ENCODE data around the gene IL6.
"Not testable (repeated sequence)": the region's sequence is repeated elsewhere in the genome, so short reads cannot be mapped to it uniquely, and the experiment has no call there.

Gene IL6
- long read RNA-seq, donor 1, partial matches to known transcripts, result 1,561 of 1,667 reads
- long read RNA-seq, donor 1, other reads (novel, unspliced or antisense), result 106 of 1,667 reads
- long read RNA-seq, donor 2, result 0 reads
- long read RNA-seq, donor 3, result 0 reads
- long read RNA-seq, donor 4, result 0 reads
- long read RNA-seq, donor 5, result 0 reads
- long read RNA-seq, donor 6, result 0 reads
- long read RNA-seq, donor 7, result 0 reads
- long read RNA-seq, donor 8, result 0 reads

- DNase-seq, result peak; percentile 50
These were observed at the start of gene IL6 for GRCh38 chr7:22726907-22727713. IL6 (plus strand) TSS chr7:22727200; CDS start chr7:22727263, 63 bp downstream.

DNA sequence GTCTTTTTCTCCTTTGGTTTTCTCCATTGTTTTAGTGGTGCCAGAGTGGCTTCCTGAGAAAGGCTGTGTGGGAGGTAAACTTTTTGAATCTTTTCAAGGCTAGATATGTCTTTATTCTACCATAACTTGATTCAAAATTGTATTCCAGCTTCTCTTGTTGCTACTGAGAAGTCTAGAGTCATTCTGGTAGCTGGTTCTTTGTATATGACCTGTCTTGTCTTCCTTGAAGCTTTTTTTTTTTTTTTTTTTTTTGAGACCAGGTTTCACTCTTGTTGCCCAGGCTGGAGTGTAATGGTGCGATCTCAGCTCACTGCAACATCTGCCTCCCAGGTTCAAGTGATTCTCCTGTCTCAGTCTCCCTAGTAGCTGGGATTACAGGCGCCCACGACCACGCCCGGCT is 49.7 kb upstream of the IL6 start:
- DNase-seq, result not testable (repeated sequence)

DNA sequence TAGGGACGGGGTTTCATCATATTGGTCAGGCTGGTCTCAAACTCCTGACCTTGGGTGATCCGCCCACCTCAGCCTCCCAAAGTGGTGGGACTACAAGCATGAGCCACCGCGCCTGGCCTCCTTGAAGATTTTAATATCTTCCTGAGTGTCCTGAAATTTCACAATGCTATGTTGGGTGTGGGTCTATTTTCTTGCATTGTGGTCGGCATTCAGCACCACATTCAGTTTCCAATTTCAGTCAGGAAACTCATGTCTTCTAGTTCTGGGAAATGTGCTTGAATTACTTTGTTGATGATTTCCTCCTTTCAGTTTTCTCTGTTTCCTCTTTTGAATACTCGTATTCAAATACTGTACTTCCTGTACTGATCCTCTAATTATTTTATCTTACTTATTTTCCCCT is 49.3 kb upstream of the IL6 start:
- no peak for DNase-seq

DNA sequence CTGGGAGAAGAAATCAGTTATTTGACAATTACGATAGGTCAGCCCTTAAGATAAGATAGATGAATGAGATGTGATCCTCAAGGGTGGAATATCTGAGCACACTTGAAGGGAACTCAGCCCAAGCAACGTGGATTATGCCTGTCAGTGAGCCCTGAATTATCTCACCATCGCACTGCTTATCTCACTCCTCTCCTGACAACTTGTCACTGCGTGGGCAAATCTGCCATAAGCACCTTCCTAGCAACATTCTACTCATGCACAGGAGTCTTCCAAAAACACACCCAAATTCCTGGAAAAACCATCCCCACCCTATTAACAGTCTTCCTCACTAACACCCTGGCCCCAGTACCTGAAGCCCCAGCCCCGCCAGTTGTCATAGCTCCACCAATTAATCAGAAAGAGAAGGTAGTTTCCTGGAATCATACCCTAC is 46.5 kb upstream of the IL6 start:
- no peak for DNase-seq

DNA sequence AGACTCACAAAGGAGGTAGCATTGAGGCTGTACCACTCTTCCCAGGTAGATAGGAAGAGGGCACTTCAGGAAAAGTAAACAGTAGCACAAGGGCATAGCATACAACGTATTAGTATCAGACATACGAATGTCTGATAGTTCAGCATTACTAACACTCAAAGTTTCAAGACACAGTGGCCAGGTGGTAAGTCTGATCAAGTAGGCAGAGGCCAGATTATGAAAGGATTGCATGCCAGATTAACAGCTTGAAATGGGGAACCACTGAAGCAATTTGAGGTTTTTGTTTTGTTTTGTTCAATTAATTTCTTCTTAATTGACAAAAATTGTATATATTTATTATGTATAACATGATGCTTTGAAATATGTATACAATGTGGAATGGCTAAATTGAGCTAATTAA is 45.7 kb upstream of the IL6 start:
- DNase-seq, result no peak

DNA sequence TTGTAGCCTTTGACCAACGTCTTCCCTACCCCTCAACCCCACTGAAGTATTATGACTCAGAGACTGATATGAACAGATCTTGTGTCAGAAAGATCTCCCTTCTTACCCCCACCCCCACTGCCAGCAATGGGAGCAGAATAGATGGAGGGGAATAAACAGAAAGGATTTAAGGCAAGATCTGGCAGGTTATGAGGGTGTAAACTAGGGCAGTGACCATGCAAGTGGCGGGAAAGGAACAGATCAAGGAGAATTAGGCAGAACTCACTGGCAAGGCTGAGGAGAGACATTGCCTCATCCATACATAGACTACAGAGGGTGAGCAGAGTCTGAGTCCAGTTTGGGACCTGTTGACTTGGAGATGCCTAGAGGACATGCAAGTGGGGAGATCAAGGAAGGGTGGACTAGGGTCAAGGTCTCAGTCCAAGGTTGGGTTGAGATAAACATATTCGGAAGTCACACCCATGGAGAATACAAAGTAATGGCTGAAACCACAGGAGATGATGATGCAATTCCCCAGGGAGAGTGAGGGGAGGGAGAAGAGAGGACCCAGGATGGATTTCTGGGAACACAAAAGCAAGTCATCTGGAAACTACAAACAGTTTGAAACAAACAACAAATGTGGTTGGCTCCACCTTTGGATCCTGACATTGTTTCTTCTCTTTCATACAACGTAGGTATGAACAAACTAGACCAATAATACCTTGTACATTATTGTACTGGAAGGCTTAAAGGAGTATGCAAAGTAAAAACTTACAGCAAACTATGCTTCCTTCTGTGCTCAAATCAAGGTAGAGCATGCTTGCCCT is 44.9 kb upstream of the IL6 start:
- no peak for DNase-seq

DNA sequence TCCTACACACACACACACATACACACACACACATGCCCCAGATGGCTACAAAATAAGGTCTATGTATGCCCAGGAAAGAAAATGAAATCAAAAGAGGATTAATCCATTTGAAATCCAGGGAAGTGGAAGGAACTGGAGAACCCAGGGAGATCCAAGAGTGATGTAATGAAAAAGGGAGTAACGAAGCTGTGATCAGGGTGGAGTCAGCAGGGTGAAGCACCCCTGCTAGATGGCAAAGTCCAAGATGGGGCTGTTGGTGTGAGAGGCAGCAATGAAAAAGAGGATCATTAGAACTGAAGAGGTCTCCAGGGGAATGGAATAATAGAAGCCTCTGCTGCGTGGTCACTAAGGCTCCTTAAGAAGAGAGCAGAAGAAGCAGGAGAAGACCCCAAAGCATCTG is 43.6 kb upstream of the IL6 start:
- DNase-seq, result no peak

- DNase-seq, result no peak
These were observed 40.4 kb upstream of the IL6 start for GRCh38 chr7:22686620-22687019.

DNA sequence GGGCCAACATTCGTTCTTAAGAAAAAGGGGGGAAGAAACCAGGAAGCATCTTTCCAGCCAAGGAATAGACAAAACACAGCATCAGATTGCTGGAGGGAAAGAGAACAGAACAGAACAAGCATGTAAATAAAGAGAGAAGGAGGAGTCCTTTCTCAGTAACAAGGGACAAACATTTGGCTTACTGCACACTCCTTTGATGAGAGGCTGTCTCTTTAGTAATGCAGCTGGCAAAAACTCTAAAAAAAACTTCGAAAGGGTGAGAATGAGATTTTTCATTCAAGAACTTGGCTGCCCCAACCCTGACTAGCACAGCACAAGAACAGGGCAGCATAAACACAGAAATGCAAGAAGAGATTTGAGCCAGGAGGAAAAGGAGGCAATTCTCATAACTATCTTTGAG is 38.9 kb upstream of the IL6 start:
- DNase-seq, result no peak

DNA sequence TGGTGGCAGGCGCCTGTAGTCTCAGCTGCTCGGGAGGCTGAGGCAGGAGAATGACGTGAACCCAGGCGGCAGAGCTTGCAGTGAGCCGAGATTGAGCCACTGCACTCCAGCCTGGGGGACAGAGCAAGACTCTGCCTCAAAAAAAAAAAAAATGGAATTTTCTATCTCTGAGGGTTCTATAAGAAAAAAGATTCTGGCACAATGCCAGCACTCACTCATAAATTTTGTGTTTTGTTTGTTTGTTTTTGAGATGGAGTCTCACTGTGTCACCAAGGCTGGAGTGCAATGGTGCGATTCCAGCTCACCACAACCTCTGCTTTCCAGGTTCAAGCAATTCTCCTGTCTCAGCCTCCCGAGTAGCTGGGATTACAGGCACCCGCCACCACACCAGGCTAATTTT is 38.1 kb upstream of the IL6 start:
- DNase-seq, result not testable (repeated sequence)

- DNase-seq, result no peak
These were observed 32.3 kb upstream of the IL6 start for GRCh38 chr7:22694597-22695207.

DNA sequence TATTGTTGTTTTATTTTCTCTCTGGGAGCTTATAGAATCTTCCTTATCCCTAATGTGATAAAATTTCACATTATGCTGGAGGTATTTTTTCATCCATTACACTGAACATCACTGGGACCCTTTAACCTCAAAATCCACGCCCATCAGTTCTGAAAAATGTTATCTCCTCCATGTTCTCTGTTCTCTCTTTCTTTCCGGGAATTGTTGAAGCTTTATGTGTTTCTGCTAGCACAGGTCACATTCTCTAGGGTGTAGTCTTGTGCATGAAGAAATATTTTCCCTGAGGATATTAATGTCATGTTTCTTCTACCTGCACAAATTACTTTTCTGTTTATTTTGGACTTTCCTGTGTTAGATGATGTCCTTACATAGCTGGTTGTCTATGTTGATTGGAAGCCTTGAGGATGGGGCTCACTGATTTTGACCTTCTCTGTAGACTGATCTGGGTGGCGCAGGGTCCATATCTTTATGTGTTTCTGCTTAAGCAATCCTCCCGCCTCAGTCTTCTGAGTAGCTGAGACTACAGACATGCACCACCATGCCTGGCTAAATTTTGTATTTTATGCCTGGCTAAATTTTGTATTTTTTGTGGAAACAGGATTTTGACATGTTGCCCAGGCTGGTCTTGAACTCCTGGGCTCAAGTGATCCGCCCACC is 31.4 kb upstream of the IL6 start:
- DNase-seq, result no peak

- DNase-seq, result no peak
These were observed 30.3 kb upstream of the IL6 start for GRCh38 chr7:22696541-22697228.

DNA sequence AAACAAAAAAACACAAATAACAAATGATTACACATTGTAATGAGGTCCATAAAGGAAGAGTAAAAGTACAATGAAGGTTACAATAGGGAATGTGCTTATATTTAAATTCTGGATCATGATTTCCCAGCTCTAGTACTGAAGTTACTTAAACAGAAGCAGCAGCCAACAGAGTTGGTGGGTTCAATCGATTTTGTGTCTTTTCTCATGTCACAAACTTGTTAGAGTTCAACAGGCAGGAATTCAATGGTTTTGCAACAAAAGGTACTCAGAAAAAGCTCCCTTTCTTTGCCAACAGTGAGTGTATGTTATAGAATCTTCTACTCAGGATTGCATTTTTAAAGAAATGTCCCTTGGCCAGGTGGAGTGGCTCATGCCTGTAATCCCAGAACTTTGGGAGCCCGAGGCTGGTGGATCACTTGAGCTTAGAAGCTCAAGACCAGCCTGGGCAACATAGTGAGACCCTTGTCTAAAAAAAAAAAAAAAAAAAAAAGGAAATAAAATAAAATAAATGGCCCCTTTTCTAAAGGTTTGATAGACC is 29.6 kb upstream of the IL6 start:
- DNase-seq, result no peak

- DNase-seq, result no peak
These were observed 29.0 kb upstream of the IL6 start for GRCh38 chr7:22697876-22698606.

- DNase-seq, result no peak
These were observed 28.2 kb upstream of the IL6 start for GRCh38 chr7:22698767-22699166.

- DNase-seq, result no peak
These were observed 26.4 kb upstream of the IL6 start for GRCh38 chr7:22700559-22701002.

DNA sequence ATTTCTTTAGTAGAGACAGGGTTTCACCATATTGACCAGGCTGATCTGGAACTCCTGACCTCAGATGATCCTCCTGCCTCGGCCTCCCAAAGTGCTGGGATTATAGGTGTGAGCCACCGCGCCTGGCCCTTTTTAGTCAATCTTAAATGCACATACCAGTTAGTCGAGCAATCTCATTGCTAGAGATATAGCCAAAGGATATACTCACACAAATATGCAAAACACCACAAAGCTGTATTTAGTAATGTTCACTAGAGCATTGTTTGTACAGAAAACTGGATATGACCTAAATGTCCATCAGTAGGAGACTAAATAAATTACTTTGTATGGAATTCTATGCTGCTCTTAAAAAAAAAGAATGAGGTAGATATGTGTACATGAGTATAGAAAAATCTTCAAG is 24.5 kb upstream of the IL6 start:
- no peak for DNase-seq

DNA sequence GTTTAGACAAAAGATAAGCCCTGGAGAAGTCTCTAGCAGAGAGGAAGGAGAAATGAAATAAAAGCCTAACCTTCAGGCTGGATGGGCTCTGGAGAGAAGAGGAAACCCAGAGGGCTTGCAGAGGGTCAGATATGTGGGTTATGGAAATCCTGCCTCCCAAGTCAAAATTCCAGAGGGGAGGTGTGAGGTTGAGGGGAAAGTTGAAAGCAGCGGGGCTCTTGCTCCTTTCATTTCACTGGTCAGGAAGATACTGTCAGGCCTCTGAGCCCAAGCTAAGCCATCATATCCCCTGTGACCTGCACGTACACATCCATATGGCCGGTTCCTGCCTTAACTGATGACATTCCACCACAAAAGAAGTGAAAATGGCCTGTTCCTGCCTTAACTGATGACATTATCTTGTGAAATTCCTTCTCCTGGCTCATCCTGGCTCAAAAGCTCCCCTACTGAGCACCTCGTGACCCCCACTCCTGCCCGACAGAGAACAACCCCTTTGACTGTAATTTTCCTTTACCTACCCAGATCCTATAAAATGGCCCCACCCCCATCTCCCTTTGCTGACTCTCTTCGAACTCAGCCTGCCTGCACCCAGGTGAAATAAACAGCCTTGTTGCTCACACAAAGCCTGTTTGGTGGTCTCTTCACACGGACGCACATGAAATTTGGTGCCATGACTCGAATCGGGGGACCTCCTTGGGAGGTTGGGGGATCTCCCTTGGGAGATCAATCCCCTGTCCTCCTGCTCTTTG is 23.7 kb upstream of the IL6 start:
- not testable (repeated sequence) for DNase-seq

All from right kidney (tissue), 9 donors.